Progenitor cell of endocrine pancreas (in vitro differentiated cells): ENCODE measurements around the gene B3GAT2. TPM values are rescaled to one million over a fixed set of nuclear protein-coding genes. Genes with fewer than 3 reads are reported as not detected.

Source experiments
- DNase-seq: peaks from one replicate; pipeline ENCODE4 v3.0.0; 2021; ENCODE audit warnings: low spot score; ENCODE audit not compliant: unreplicated experiment
- H3K27ac Mint-ChIP-seq: 2 replicates; pipeline ENCODE4 v1.8.0; 2021; ENCODE audit warnings: mild to moderate bottlenecking, moderate library complexity, mixed read lengths
- H3K27me3 Mint-ChIP-seq: 2 replicates; pipeline ENCODE4 v1.8.0; 2021; ENCODE audit warnings: mixed read lengths
- H3K36me3 Mint-ChIP-seq: 2 replicates; pipeline ENCODE4 v1.8.0; 2022; ENCODE audit warnings: mixed read lengths; ENCODE audit not compliant: insufficient read depth
- H3K4me1 Mint-ChIP-seq: 2 replicates; pipeline ENCODE4 v1.8.0; 2021; ENCODE audit warnings: low read depth, mixed read lengths
- H3K4me3 Mint-ChIP-seq: 2 replicates; pipeline ENCODE4 v1.8.0; 2021; ENCODE audit warnings: low read depth, mild to moderate bottlenecking, moderate library complexity, mixed read lengths
- H3K9me3 Mint-ChIP-seq: 2 replicates; pipeline ENCODE4 v1.8.0; 2021; ENCODE audit warnings: low read depth, mixed read lengths
- total RNA-seq: library from RNA; stranded (reverse); gene quantifications from 2 replicates; pipeline ENCODE4 v1.2.1, GENCODE V29; 2021
- TF ChIP-seq, protein P1 (sequence below): fragments of 200-600 bp; sonication (generic); IDR thresholded peaks from one replicate; pipeline ENCODE4 v1.5.0; 2021; ENCODE audit warnings: antibody characterized with exemption, mild to moderate bottlenecking; ENCODE audit not compliant: unreplicated experiment

The B3GAT2 gene
- total RNA-seq, 1 donor from 2014 or later: 1.8 TPM

- H3K27me3 Mint-ChIP-seq: no peaks in the 10 kb centered on the region
- TF ChIP-seq, protein P1, sequence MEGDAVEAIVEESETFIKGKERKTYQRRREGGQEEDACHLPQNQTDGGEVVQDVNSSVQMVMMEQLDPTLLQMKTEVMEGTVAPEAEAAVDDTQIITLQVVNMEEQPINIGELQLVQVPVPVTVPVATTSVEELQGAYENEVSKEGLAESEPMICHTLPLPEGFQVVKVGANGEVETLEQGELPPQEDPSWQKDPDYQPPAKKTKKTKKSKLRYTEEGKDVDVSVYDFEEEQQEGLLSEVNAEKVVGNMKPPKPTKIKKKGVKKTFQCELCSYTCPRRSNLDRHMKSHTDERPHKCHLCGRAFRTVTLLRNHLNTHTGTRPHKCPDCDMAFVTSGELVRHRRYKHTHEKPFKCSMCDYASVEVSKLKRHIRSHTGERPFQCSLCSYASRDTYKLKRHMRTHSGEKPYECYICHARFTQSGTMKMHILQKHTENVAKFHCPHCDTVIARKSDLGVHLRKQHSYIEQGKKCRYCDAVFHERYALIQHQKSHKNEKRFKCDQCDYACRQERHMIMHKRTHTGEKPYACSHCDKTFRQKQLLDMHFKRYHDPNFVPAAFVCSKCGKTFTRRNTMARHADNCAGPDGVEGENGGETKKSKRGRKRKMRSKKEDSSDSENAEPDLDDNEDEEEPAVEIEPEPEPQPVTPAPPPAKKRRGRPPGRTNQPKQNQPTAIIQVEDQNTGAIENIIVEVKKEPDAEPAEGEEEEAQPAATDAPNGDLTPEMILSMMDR: no peak
- no peak overlapping the region for H3K27ac Mint-ChIP-seq
Measured at GRCh38 chr6:70900047-70900446, 56.8 kb downstream of the B3GAT2 start.

DNA sequence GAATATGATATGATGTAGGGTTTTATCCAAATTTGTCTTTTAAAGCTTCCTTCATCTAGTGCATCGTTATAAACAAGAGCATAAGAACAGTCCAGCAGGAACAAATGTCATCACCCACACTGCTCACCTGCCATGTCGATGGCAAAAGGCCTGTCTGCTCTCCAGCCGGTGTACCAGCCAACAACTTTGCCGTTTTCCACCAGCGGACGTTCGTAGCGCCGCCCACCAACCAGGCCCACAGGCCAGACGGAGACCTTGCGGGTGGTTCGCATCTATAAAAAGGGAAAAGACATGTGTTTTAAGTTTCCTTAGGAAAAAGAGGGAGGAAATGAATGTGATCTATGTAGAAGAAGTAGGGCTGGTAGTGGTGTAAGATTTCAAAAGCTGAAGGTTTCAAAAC is 62.9 kb downstream of the B3GAT2 start:
- no peaks in the 10 kb centered on the region for H3K27me3 Mint-ChIP-seq
- no peak overlapping the region for H3K4me3 Mint-ChIP-seq
- peaks cover 2% of the 10 kb centered on the region for H3K4me1 Mint-ChIP-seq
- no peaks in the 10 kb centered on the region for H3K9me3 Mint-ChIP-seq
- H3K27ac Mint-ChIP-seq: no peak overlapping the region
- no peak for DNase-seq
- H3K36me3 Mint-ChIP-seq: no peaks in the 10 kb centered on the region
- TF ChIP-seq, protein P1: no peak

More at GRCh38 chr6:70900047-70900446, 56.8 kb downstream of the B3GAT2 start:
- DNase-seq: no peak
- H3K9me3 Mint-ChIP-seq: no peaks in the 10 kb centered on the region
- H3K36me3 Mint-ChIP-seq: no peaks in the 10 kb centered on the region
- peaks cover 2% of the 10 kb centered on the region for H3K4me1 Mint-ChIP-seq
- H3K4me3 Mint-ChIP-seq: no peak overlapping the region

- no peak for DNase-seq
- Mint-ChIP-seq H3K4me1 (no peaks in the 10 kb centered on the region), H3K27ac (no peak overlapping the region), H3K27me3 (peaks cover 9% of the 10 kb centered on the region), H3K9me3 (no peaks in the 10 kb centered on the region), H3K4me3 (no peak overlapping the region), H3K36me3 (no peaks in the 10 kb centered on the region)
- TF ChIP-seq, protein P1: no peak
Measured at GRCh38 chr6:70889270-70889669, 67.6 kb downstream of the B3GAT2 start.

DNA sequence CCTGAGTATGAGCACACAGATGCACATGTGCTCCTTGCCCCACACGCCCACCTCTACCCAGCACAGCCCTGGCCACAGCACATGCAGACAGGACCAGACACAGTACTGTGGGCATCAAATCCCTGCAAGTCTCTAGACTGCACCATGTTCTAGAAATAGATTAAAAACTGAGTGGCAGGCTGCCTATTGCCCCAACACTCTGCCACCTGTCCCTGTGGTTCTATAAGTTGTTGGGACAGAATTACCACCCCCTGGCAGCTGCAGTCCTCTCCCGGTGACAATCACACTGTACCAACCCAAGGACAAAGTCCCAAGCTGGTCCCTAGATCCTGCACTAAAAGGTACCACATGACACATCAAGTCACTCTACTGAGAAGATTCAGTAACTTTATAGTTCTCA is 70.2 kb downstream of the B3GAT2 start:
- H3K9me3 Mint-ChIP-seq: no peaks in the 10 kb centered on the region
- no peaks in the 10 kb centered on the region for H3K36me3 Mint-ChIP-seq

GRCh38 chr6:70886071-70886470 is 70.8 kb downstream of the B3GAT2 start:
- no peak for DNase-seq
- TF ChIP-seq, protein P1: no peak
- Mint-ChIP-seq H3K9me3 (no peaks in the 10 kb centered on the region), H3K4me3 (no peak overlapping the region), H3K4me1 (no peaks in the 10 kb centered on the region), H3K27me3 (peaks cover 9% of the 10 kb centered on the region), H3K27ac (no peak overlapping the region), H3K36me3 (no peaks in the 10 kb centered on the region)

More for the DNA sequence above, 70.2 kb downstream of the B3GAT2 start:
- DNase-seq: no peak
- Mint-ChIP-seq H3K27me3 (peaks cover 9% of the 10 kb centered on the region), H3K4me1 (no peaks in the 10 kb centered on the region), H3K27ac (no peak overlapping the region), H3K4me3 (no peak overlapping the region)
- TF ChIP-seq, protein P1: no peak
